ENCODE measurements around the gene NR2F1-AS1. TPM values are rescaled to one million over a fixed set of nuclear protein-coding genes. Genes with fewer than 3 reads are reported as not detected.

The NR2F1-AS1 gene
- polyA plus RNA-seq, 3 donors: not detected

DNA sequence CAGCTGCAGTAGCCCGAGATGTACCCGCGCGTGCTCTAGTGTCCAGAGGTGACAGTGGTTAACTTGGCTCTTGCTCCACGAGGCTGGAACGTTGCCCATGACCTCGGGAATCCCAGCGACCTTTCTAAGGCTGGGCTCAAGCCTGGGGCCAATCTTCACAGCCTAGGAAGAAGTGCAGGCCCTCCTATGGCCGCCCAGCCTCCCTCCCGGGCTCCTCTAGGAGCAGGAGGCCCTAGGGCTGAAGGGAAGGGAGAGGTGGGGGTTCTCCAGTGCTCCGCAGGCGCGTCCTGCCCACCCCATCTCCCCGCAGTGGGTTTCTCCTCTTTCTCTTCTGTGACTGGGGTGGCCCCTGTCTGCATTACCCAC is 15.3 kb upstream of the NR2F1-AS1 start:
- H3K27ac Mint-ChIP-seq: no peak overlapping the region

DNA sequence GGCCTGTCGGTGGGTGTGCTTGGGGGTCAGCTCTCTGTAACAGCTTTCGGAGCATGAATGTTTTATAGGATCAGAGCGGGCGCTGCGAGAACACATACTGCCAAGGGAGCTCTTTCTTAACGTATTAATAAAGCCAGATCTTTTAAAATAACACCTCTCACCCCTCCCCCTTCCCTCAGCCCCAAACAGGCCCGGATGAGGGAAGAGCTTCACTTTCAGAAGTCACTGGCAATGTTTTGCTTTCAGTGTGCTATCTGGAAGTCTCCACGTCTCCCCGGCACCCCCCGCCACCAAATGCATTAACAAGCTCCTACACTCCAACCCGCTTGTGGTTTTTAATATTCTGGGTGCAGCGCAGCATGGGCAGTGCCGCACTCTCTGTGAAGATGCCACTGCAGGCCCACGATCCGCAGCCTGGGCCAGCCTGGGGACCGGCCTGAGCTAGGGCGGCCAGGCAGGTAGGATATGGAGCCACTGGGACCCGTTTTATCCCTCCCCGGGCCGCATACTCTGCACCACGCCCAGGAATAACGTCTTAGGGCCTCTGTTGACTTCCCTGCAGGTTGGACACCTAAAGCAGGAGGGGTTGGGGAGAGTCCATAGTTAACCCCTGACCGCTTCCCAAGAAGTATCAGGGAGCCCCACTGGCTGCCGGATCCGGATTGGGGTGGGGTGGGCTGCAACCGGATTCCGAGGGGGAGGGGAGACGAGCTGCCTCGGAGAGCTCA is 14.6 kb upstream of the NR2F1-AS1 start:
- peak overlapping the region in 1 of 2 donors; percentile 86 for H3K4me3 Mint-ChIP-seq
- 4% methylated on average over 12 of the region's 29 CpGs for WGBS (ENCODE audit: insufficient coverage)

More for the DNA sequence above, 15.3 kb upstream of the NR2F1-AS1 start:
- no peaks in the 10 kb centered on the region for H3K36me3 ChIP-seq (replicated peaks in 1 of 2; ENCODE audit: control insufficient read depth in 1 of 2, insufficient read depth in 2 of 2, low read length in 2 of 2)
- no peaks in the 10 kb centered on the region for H3K79me2 ChIP-seq (ENCODE audit: insufficient read depth, low read length)
- H4K20me1 ChIP-seq (ENCODE audit: insufficient read depth, low read length): no peaks in the 10 kb centered on the region
- H3K9me3 ChIP-seq (replicated peaks in 1 of 2; ENCODE audit: control insufficient read depth in 1 of 2, insufficient read depth in 1 of 2, low read length in 2 of 2): peaks cover 30 to 87% of the 10 kb centered on the region in 2 donors
- Mint-ChIP-seq H3K27me3 (ENCODE audit: low read depth in 3 of 3) (peaks cover 0 to 58% (median 8%) of the 10 kb centered on the region in 3 donors), H3K4me3 (peak overlapping the region in 1 of 2 donors; percentile 86), H3K36me3 (peaks cover 5 to 15% of the 10 kb centered on the region in 2 donors), H3K9me3 (peaks cover 2 to 45% (median 34%) of the 10 kb centered on the region in 7 donors), H3K4me1 (peaks cover 30% of the 10 kb centered on the region)
- TF ChIP-seq, protein P1, sequence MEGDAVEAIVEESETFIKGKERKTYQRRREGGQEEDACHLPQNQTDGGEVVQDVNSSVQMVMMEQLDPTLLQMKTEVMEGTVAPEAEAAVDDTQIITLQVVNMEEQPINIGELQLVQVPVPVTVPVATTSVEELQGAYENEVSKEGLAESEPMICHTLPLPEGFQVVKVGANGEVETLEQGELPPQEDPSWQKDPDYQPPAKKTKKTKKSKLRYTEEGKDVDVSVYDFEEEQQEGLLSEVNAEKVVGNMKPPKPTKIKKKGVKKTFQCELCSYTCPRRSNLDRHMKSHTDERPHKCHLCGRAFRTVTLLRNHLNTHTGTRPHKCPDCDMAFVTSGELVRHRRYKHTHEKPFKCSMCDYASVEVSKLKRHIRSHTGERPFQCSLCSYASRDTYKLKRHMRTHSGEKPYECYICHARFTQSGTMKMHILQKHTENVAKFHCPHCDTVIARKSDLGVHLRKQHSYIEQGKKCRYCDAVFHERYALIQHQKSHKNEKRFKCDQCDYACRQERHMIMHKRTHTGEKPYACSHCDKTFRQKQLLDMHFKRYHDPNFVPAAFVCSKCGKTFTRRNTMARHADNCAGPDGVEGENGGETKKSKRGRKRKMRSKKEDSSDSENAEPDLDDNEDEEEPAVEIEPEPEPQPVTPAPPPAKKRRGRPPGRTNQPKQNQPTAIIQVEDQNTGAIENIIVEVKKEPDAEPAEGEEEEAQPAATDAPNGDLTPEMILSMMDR (IDR thresholded peaks at IDR 0.05): no peak
- 10% methylated on average over 10 of the region's 14 CpGs for WGBS (ENCODE audit: insufficient coverage)
- peak overlapping the region; percentile 57 for H3K4me2 ChIP-seq (replicated peaks; ENCODE audit: extremely low read depth, low read length, poor library complexity, severe bottlenecking)
- intact Hi-C loops (cut with micrococcal nuclease): no loop called here
- H3K4me3 ChIP-seq (replicated peaks in 1 of 3; ENCODE audit: low read depth in 2 of 3, low read length in 3 of 3): no peak overlapping the region
- H3K4me1 ChIP-seq (ENCODE audit: control insufficient read depth in 1 of 2, insufficient read depth in 2 of 2, low read length in 2 of 2): peaks cover 13 to 16% of the 10 kb centered on the region in 2 donors
- H3K9ac ChIP-seq (ENCODE audit: insufficient read depth, low read length, poor library complexity, severe bottlenecking): no peak overlapping the region
- DNase-seq: no peak
- H3K27me3 ChIP-seq (ENCODE audit: control insufficient read depth in 2 of 2, insufficient read depth in 2 of 2, low read length in 2 of 2): peaks cover 92 to 100% of the 10 kb centered on the region in 2 donors
- peak overlapping the region; percentile 6 for H2AFZ ChIP-seq (ENCODE audit: insufficient read depth, low read depth, low read length, poor library complexity, severe bottlenecking)
- no peak overlapping the region for H3K27ac ChIP-seq (ENCODE audit: low read depth in 1 of 2, low read length in 2 of 2)

More for the DNA sequence above, 14.6 kb upstream of the NR2F1-AS1 start:
- Histone ChIP-seq H4K20me1 (ENCODE audit: insufficient read depth, low read length) (no peaks in the 10 kb centered on the region), H3K27ac (ENCODE audit: low read depth in 1 of 2, low read length in 2 of 2) (no peak overlapping the region), H3K27me3 (ENCODE audit: control insufficient read depth in 2 of 2, insufficient read depth in 2 of 2, low read length in 2 of 2) (peaks cover 92 to 100% of the 10 kb centered on the region in 2 donors), H3K4me3 (replicated peaks in 1 of 3; ENCODE audit: low read depth in 2 of 3, low read length in 3 of 3) (no peak overlapping the region), H2AFZ (ENCODE audit: insufficient read depth, low read depth, low read length, poor library complexity, severe bottlenecking) (no peak overlapping the region), H3K79me2 (ENCODE audit: insufficient read depth, low read length) (no peaks in the 10 kb centered on the region), H3K9ac (ENCODE audit: insufficient read depth, low read length, poor library complexity, severe bottlenecking) (no peak overlapping the region), H3K9me3 (replicated peaks in 1 of 2; ENCODE audit: control insufficient read depth in 1 of 2, insufficient read depth in 1 of 2, low read length in 2 of 2) (peaks cover 30 to 83% of the 10 kb centered on the region in 2 donors), H3K4me2 (replicated peaks; ENCODE audit: extremely low read depth, low read length, poor library complexity, severe bottlenecking) (no peak overlapping the region), H3K4me1 (ENCODE audit: control insufficient read depth in 1 of 2, insufficient read depth in 2 of 2, low read length in 2 of 2) (peaks cover 13 to 16% of the 10 kb centered on the region in 2 donors), H3K36me3 (replicated peaks in 1 of 2; ENCODE audit: control insufficient read depth in 1 of 2, insufficient read depth in 2 of 2, low read length in 2 of 2) (no peaks in the 10 kb centered on the region)
- peak overlapping the region in 1 of 7 donors; percentile 30 for H3K27ac Mint-ChIP-seq
- peaks cover 30% of the 10 kb centered on the region for H3K4me1 Mint-ChIP-seq
- peaks cover 5 to 15% of the 10 kb centered on the region in 2 donors for H3K36me3 Mint-ChIP-seq
- peaks cover 2 to 45% (median 34%) of the 10 kb centered on the region in 7 donors for H3K9me3 Mint-ChIP-seq
- DNase-seq: no peak
- peaks cover 0 to 64% (median 15%) of the 10 kb centered on the region in 3 donors for H3K27me3 Mint-ChIP-seq (ENCODE audit: low read depth in 3 of 3)
- intact Hi-C loops (cut with micrococcal nuclease): no loop called here
- TF ChIP-seq, protein P1 (IDR thresholded peaks at IDR 0.05): no peak
